Mononuclear cell (primary cell): Measurements from ENCODE around the gene WDR59. TPM values are rescaled to one million over a fixed set of nuclear protein-coding genes. Genes with fewer than 3 reads are reported as not detected.

Experiments
- H3K27me3 ChIP-seq: 2 replicates; pipeline ENCODE4 v1.6.0; 2011; ENCODE audit warnings: low read length, control low read depth; ENCODE audit not compliant: insufficient read depth
- H3K4me1 ChIP-seq: 2 replicates; pipeline ENCODE4 v1.5.1; 2011; ENCODE audit warnings: mild to moderate bottlenecking, low read length, control low read depth; ENCODE audit not compliant: insufficient read depth
- H3K4me3 ChIP-seq: 2 replicates; pipeline ENCODE4 v1.5.1; 2011; ENCODE audit warnings: mild to moderate bottlenecking, low read length, moderate library complexity
- H3K9me3 ChIP-seq: 2 replicates; pipeline ENCODE4 v1.5.1; 2011; ENCODE audit warnings: low read depth, mild to moderate bottlenecking, control low read depth, low read length
- total RNA-seq: library from RNA; depleted of rRNA; stranded (reverse); fragments of >200 nt; gene quantifications from one replicate; pipeline ENCODE4 v1.2.3, GENCODE V29; 2012

Gene WDR59
- total RNA-seq, 1 donor = 16.7 TPM

- Histone ChIP-seq H3K27me3 (no peaks in the 10 kb centered on the region), H3K9me3 (no peaks in the 10 kb centered on the region), H3K4me3 (no peak overlapping the region), H3K4me1 (no peaks in the 10 kb centered on the region)
Measured at GRCh38 chr16:74887084-74887483, 97.8 kb downstream of the WDR59 start.

DNA sequence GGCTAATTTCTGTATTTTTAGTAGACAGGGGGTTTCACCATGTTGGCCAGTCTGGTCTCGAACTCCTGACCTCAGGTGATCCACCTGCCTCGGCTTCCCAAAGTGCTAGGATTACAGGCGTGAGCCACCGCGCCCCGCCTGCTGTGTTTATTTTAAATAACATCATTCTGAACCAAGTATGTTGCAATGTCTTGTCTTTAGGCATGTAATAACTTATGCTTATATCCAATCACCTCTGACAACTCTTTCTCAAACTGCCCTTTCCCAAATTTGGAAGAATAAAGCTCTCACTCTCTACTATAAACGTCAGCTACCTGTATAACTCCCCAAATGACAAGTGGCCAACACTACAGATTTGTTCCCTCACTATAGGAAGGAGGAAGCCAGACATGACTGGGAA lies 107.2 kb downstream of the WDR59 start:
- no peaks in the 10 kb centered on the region for H3K27me3 ChIP-seq
- no peaks in the 10 kb centered on the region for H3K4me1 ChIP-seq
- no peaks in the 10 kb centered on the region for H3K9me3 ChIP-seq

GRCh38 chr16:74874912-74875546 lies 109.9 kb downstream of the WDR59 start:
- Histone ChIP-seq H3K4me1 (no peaks in the 10 kb centered on the region), H3K9me3 (no peaks in the 10 kb centered on the region), H3K4me3 (no peak overlapping the region), H3K27me3 (no peaks in the 10 kb centered on the region)

More for the DNA sequence above, 107.2 kb downstream of the WDR59 start:
- no peak overlapping the region for H3K4me3 ChIP-seq

DNA sequence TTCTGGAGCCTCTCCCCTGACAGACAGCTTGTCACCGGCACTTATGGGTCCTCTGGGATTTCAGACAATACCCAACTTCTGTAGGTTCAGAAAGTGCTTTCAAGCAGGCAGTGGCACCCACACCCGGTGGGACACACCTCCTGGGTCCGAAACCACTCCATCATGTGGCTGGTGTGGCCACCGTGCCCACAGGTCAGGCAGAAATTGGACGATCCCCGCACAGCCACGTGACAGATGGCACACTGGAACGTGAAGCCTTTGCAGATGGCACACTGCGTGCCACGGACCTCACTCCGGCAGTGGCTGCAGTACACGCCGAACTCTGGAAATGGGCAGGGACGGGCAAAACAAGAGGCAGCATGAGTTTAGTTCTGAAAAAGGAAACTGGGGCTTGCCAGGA lies 110.8 kb downstream of the WDR59 start:
- Histone ChIP-seq H3K4me3 (no peak overlapping the region), H3K4me1 (no peaks in the 10 kb centered on the region), H3K27me3 (no peaks in the 10 kb centered on the region), H3K9me3 (no peaks in the 10 kb centered on the region)

GRCh38 chr16:74872302-74872701 lies 112.6 kb downstream of the WDR59 start:
- no peaks in the 10 kb centered on the region for H3K27me3 ChIP-seq
- H3K4me1 ChIP-seq = peaks cover 6% of the 10 kb centered on the region
- no peak overlapping the region for H3K4me3 ChIP-seq
- no peaks in the 10 kb centered on the region for H3K9me3 ChIP-seq

GRCh38 chr16:74871608-74872007 lies 113.3 kb downstream of the WDR59 start:
- H3K4me1 ChIP-seq = peaks cover 6% of the 10 kb centered on the region
- H3K9me3 ChIP-seq = no peaks in the 10 kb centered on the region
- no peaks in the 10 kb centered on the region for H3K27me3 ChIP-seq
- no peak overlapping the region for H3K4me3 ChIP-seq

DNA sequence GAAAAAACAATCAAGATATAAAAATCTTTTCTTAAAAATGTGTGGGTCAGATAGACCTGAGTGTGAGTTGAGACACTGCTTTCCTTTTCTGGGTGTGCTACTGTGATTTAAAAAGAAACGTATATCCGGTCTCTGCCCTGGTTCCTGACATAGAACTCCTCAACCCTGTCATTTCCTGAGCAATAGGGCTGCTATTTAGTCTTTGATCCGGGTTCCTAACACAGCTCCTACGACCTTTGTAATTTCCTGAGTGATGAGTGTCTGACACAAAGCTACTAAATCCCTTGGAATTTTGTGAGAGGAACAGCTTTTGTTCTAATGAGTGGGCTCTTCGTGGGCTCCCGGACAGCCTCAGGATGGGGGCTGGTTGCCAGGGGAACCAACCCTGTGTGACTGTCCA lies 116.4 kb downstream of the WDR59 start:
- Histone ChIP-seq H3K4me3 (no peak overlapping the region), H3K27me3 (no peaks in the 10 kb centered on the region), H3K9me3 (no peaks in the 10 kb centered on the region), H3K4me1 (peaks cover 6% of the 10 kb centered on the region)

DNA sequence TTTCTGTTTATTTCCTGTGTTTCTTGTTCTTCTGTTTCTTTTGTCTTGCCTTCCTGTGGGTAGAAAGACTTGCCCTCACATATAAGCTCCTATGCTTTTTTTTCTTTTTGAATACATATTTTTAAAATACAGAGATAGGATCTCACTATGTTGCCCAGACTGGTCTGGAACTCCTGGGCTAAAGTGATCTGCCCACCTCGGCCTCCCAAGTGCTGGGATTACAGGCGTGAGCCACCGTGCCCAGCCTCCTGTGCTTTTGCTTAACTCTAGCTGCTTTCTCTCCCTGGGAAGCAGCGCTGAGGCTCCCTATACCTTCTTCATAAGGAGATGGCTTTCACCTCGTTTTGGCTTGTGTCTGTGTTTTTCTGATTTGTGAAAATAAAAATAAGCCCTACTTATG lies 116.9 kb downstream of the WDR59 start:
- H3K4me1 ChIP-seq = peaks cover 6% of the 10 kb centered on the region
- no peak overlapping the region for H3K4me3 ChIP-seq
- no peaks in the 10 kb centered on the region for H3K27me3 ChIP-seq
- H3K9me3 ChIP-seq = no peaks in the 10 kb centered on the region

- Histone ChIP-seq H3K27me3 (no peaks in the 10 kb centered on the region), H3K4me3 (no peak overlapping the region), H3K9me3 (no peaks in the 10 kb centered on the region), H3K4me1 (peaks cover 6% of the 10 kb centered on the region)
Measured at GRCh38 chr16:74867281-74867849, 117.6 kb downstream of the WDR59 start.

GRCh38 chr16:74865922-74866598 lies 118.9 kb downstream of the WDR59 start:
- Histone ChIP-seq H3K4me1 (peaks cover 6% of the 10 kb centered on the region), H3K4me3 (no peak overlapping the region), H3K27me3 (no peaks in the 10 kb centered on the region), H3K9me3 (no peaks in the 10 kb centered on the region)

- H3K4me1 ChIP-seq = peaks cover 5% of the 10 kb centered on the region
- H3K27me3 ChIP-seq = no peaks in the 10 kb centered on the region
- no peak overlapping the region for H3K4me3 ChIP-seq
- no peaks in the 10 kb centered on the region for H3K9me3 ChIP-seq
Measured at GRCh38 chr16:74862743-74863244, 122.1 kb downstream of the WDR59 start.

DNA sequence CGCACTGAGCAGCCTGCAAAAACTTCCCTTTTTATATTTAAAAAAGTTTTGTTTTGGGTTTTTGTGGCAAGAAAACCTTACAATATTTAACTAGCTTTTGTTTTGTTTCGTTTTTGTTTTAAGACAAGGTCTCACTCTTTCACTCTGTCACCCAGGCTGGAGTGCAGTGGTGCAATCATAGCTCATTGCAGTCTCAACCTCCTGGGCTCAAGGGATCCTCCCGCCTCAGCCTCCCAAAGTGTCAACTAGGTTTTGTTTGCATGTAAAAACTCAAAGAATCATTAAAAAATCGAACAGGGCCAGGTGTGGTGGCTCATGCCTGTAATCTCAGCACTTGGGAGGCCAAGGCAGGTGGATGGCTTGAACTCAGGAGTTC lies 132.4 kb downstream of the WDR59 start:
- Histone ChIP-seq H3K4me3 (no peak overlapping the region), H3K9me3 (no peaks in the 10 kb centered on the region), H3K27me3 (no peaks in the 10 kb centered on the region), H3K4me1 (no peaks in the 10 kb centered on the region)

GRCh38 chr16:74850027-74850426 lies 134.9 kb downstream of the WDR59 start:
- no peak overlapping the region for H3K4me3 ChIP-seq
- no peaks in the 10 kb centered on the region for H3K27me3 ChIP-seq
- H3K4me1 ChIP-seq = no peaks in the 10 kb centered on the region
- H3K9me3 ChIP-seq = no peaks in the 10 kb centered on the region

DNA sequence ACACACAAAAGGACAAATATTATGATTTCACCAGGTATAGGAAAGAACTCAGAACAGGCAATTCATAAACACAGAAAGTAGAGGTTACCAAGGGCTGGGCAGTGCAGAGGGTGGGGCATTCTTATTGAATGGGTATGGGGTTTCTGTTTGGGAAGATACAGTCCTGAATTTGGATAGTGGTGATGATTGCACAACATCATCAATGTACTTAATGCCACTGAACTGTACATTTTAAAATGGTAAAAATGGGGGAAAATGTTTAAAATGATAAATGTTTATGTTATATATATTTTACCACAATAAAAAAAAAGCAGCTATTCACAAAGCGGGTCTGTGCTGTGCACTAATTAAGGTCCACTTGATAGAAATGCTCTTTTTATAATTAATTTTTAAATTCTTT lies 137.7 kb downstream of the WDR59 start:
- Histone ChIP-seq H3K9me3 (no peaks in the 10 kb centered on the region), H3K4me1 (no peaks in the 10 kb centered on the region), H3K4me3 (no peak overlapping the region), H3K27me3 (no peaks in the 10 kb centered on the region)

DNA sequence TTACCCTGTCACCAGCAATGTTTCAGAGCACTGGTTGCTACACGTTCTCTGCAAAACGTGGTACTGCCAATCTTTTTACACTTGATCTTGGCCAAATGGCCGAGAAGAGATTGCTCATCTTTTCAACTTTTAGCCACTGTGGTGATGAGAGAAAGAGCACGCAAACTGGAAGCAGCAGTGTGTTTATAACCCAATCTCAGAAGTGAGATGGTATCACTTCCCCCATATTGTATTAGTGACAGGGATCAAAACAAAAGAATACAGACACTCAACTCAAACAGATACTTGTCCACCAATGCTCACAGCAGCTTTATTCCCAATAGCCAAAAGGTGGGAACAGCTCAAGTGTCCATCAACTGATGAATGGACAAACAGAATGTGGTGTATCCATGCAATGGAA lies 138.2 kb downstream of the WDR59 start:
- Histone ChIP-seq H3K27me3 (no peaks in the 10 kb centered on the region), H3K4me1 (no peaks in the 10 kb centered on the region), H3K4me3 (no peak overlapping the region), H3K9me3 (no peaks in the 10 kb centered on the region)
